ENCODE results near the gene COL6A1. TPM values are rescaled to one million over a fixed set of nuclear protein-coding genes. Genes with fewer than 3 reads are reported as not detected.

Gene COL6A1
- total RNA-seq, 6 experiments from 2014 or later, result 350 to 415 (median 382) TPM

GRCh38 chr21:46027851-46028493 lies 46.4 kb downstream of the COL6A1 start:
- Mint-ChIP-seq H3K4me1 (ENCODE audit: low read depth) (peaks cover 56% of the 10 kb centered on the region), H3K27ac (peak overlapping the region; percentile 80), H3K36me3 (ENCODE audit: low read depth) (peaks cover 19% of the 10 kb centered on the region), H3K27me3 (ENCODE audit: insufficient read depth) (no peaks in the 10 kb centered on the region), H3K9me3 (peaks cover 22% of the 10 kb centered on the region), H3K4me3 (peak overlapping the region; percentile 31; the same call in 1 of the 2 replicates)
- DNase-seq, result no peak
- no peak for TF ChIP-seq CTCF (IDR thresholded peaks at IDR 0.05)

- DNase-seq, result peak; percentile 74
- H3K27ac Mint-ChIP-seq, result peak overlapping the region; percentile 80
- no peaks in the 10 kb centered on the region for H3K27me3 Mint-ChIP-seq (ENCODE audit: insufficient read depth)
- peak overlapping the region; percentile 31; the same call in 1 of the 2 replicates for H3K4me3 Mint-ChIP-seq
- H3K36me3 Mint-ChIP-seq (ENCODE audit: low read depth), result peaks cover 19% of the 10 kb centered on the region
- H3K4me1 Mint-ChIP-seq (ENCODE audit: low read depth), result peaks cover 52% of the 10 kb centered on the region
- TF ChIP-seq CTCF (IDR thresholded peaks at IDR 0.05), result no peak
- peaks cover 22% of the 10 kb centered on the region for H3K9me3 Mint-ChIP-seq
These were observed 47.1 kb downstream of the COL6A1 start for GRCh38 chr21:46028573-46029091.

- peaks cover 19% of the 10 kb centered on the region for H3K36me3 Mint-ChIP-seq (ENCODE audit: low read depth)
- peak overlapping the region; percentile 24; the same call in 1 of the 2 replicates for H3K27ac Mint-ChIP-seq
- no peaks in the 10 kb centered on the region for H3K27me3 Mint-ChIP-seq (ENCODE audit: insufficient read depth)
- DNase-seq, result no peak
- no peak for TF ChIP-seq CTCF (IDR thresholded peaks at IDR 0.05)
- H3K9me3 Mint-ChIP-seq, result peaks cover 22% of the 10 kb centered on the region
- H3K4me1 Mint-ChIP-seq (ENCODE audit: low read depth), result peaks cover 45% of the 10 kb centered on the region
- H3K4me3 Mint-ChIP-seq, result no peak overlapping the region
These were observed 47.8 kb downstream of the COL6A1 start for GRCh38 chr21:46029186-46029924.

GRCh38 chr21:46031484-46031883 lies 49.9 kb downstream of the COL6A1 start:
- no peaks in the 10 kb centered on the region for H3K27me3 Mint-ChIP-seq (ENCODE audit: insufficient read depth)
- peaks cover 24% of the 10 kb centered on the region for H3K4me1 Mint-ChIP-seq (ENCODE audit: low read depth)
- H3K36me3 Mint-ChIP-seq (ENCODE audit: low read depth), result peaks cover 19% of the 10 kb centered on the region
- H3K4me3 Mint-ChIP-seq, result no peak overlapping the region
- DNase-seq, result no peak
- peaks cover 22% of the 10 kb centered on the region for H3K9me3 Mint-ChIP-seq
- no peak for TF ChIP-seq CTCF (IDR thresholded peaks at IDR 0.05)
- no peak overlapping the region for H3K27ac Mint-ChIP-seq

GRCh38 chr21:46032100-46032499 lies 50.5 kb downstream of the COL6A1 start:
- DNase-seq, result no peak
- H3K36me3 Mint-ChIP-seq (ENCODE audit: low read depth), result peaks cover 19% of the 10 kb centered on the region
- no peaks in the 10 kb centered on the region for H3K27me3 Mint-ChIP-seq (ENCODE audit: insufficient read depth)
- no peak overlapping the region for H3K27ac Mint-ChIP-seq
- H3K9me3 Mint-ChIP-seq, result peaks cover 22% of the 10 kb centered on the region
- no peak for TF ChIP-seq CTCF (IDR thresholded peaks at IDR 0.05)
- no peak overlapping the region for H3K4me3 Mint-ChIP-seq
- peaks cover 24% of the 10 kb centered on the region for H3K4me1 Mint-ChIP-seq (ENCODE audit: low read depth)

Measured in HFFc6 (cell line).